Mammary epithelial cell (primary cell): ENCODE measurements around the gene SHROOM2.

Source experiments
- EZH2 ChIP-seq: IDR thresholded peaks from 2 replicates; pipeline ENCODE4 v1.6.1; 2012; ENCODE audit warnings: low read length, inconsistent platforms, borderline replicate concordance
- TF ChIP-seq, protein P1 (sequence below), 2 donors: IDR thresholded peaks in 1 of 2; conservative IDR thresholded peaks in 1 of 2; 2 replicates each; pipeline ENCODE4 v1.5.1; 2011 to 2012; ENCODE audit warnings: inconsistent platforms in 2 of 2, low read length in 2 of 2, mild to moderate bottlenecking in 2 of 2, control low read depth in 1 of 2, low read depth in 1 of 2; ENCODE audit not compliant: insufficient read depth in 1 of 2; ENCODE audit errors: extremely low read depth in 1 of 2

DNA sequence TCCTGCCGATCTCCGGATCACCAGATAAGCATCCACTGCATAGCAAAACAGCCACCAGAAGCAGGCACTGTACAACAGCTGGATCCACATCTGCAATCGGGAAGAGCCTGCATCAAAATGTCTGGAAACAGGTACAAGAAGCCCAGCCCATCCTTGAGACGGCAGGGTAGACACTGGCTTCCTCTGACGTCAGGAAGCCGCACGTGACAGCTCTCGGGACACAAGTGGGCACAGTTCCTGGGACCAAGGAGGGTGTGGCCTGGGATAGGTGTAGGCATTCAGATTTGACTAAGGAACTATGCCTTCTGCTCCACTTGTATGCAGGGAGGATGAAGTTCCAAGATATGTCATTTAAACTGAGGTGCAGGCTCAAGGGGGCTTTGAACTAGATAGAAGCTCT, 26.9 kb upstream of the SHROOM2 start:
- TF ChIP-seq, protein P1, sequence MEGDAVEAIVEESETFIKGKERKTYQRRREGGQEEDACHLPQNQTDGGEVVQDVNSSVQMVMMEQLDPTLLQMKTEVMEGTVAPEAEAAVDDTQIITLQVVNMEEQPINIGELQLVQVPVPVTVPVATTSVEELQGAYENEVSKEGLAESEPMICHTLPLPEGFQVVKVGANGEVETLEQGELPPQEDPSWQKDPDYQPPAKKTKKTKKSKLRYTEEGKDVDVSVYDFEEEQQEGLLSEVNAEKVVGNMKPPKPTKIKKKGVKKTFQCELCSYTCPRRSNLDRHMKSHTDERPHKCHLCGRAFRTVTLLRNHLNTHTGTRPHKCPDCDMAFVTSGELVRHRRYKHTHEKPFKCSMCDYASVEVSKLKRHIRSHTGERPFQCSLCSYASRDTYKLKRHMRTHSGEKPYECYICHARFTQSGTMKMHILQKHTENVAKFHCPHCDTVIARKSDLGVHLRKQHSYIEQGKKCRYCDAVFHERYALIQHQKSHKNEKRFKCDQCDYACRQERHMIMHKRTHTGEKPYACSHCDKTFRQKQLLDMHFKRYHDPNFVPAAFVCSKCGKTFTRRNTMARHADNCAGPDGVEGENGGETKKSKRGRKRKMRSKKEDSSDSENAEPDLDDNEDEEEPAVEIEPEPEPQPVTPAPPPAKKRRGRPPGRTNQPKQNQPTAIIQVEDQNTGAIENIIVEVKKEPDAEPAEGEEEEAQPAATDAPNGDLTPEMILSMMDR (conservative IDR thresholded peaks at IDR 0.05 in 1 of 2, IDR thresholded peaks at IDR 0.05 in 1 of 2; ENCODE audit: extremely low read depth in 1 of 2, insufficient read depth in 1 of 2, low read depth in 1 of 2, low read length in 2 of 2): no peak
- TF ChIP-seq EZH2: no peak
